HepG2 (cell line): ENCODE measurements around the gene CDC42EP5.

Experiments used
- ESRRA ChIP-seq: sonication (generic); formaldehyde crosslinking; IDR thresholded peaks from 2 replicates; pipeline ENCODE4 v1.5.1; 2020; ENCODE audit warnings: mild to moderate bottlenecking, low read depth, missing genetic modification reagents
- PAX8 ChIP-seq: sonication (generic); formaldehyde crosslinking; IDR thresholded peaks from 2 replicates; pipeline ENCODE4 v1.8.0; 2022; ENCODE audit warnings: mild to moderate bottlenecking, missing genetic modification reagents, borderline replicate concordance
- RFXAP ChIP-seq: sonication (generic); formaldehyde crosslinking; IDR thresholded peaks from 2 replicates; pipeline ENCODE4 v1.4.0; 2020; ENCODE audit warnings: missing genetic modification reagents, borderline replicate concordance
- SP1 ChIP-seq, 2 experiments: fragments of 450-650 bp in 1 of 2; sonication (generic) in 1 of 2; formaldehyde crosslinking in 1 of 2; IDR thresholded peaks; 2 replicates each; pipeline versions ENCODE4 v1.4.0 to v1.6.1; 2016 to 2020; ENCODE audit warnings: missing genetic modification reagents in 1 of 2
- ZNF792 ChIP-seq: IDR thresholded peaks from 2 replicates; pipeline ENCODE4 v1.6.1; 2016
- ZSCAN22 ChIP-seq: sonication (generic); formaldehyde crosslinking; IDR thresholded peaks from 2 replicates; pipeline ENCODE4 v1.4.0; 2020; ENCODE audit warnings: mild to moderate bottlenecking, missing genetic modification reagents
- TF ChIP-seq, protein P1 (sequence below): sonication (generic); formaldehyde crosslinking; IDR thresholded peaks from 2 replicates; pipeline ENCODE4 v1.4.0; 2020; ENCODE audit warnings: missing genetic modification reagents, mild to moderate bottlenecking, borderline replicate concordance
- TF ChIP-seq, protein P2 (sequence below): sonication (generic); formaldehyde crosslinking; IDR thresholded peaks from 2 replicates; pipeline ENCODE4 v1.4.0; 2020; ENCODE audit warnings: mild to moderate bottlenecking, missing genetic modification reagents
- TF ChIP-seq, protein P3 (sequence below): sonication (generic); formaldehyde crosslinking; IDR thresholded peaks from 2 replicates; pipeline ENCODE4 v1.4.0; 2020; ENCODE audit warnings: missing genetic modification reagents

DNA sequence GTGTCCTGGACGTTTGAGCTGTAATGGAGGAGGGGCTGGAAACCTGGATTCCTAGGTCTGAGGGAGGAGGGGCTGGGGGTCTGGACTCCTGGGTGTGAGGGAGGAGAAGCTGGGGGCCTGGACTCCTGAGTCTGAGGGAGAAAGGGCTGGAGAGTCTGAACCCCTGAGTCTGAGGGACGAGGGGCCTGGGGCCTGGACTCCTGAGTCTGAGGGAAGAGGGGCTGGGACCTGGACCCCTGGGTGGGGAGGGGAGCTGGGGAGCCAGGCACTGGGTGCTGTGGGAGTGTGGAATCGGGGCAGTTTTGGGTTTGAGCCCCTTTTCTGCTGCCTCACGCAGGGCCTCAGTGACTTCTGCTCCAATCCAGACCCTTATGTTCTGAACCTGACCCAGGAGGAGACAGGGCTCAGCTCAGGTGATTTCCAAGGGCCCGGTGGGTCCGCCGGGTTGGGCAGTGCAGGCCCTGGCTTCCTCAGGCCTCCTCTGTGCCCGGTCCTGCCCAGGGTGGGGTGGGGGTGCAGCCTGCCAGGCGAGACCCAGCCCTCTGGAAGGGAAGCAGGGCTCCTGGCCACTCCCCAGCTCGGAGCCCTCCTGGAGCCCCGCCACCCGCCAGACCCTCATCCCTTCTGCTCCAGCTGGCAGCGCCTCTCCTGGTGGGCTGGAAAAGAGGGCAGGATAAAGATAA, 43.4 kb downstream of the CDC42EP5 start:
- TF ChIP-seq SP1 (IDR thresholded peaks at IDR 0.05) = no peak
- no peak for TF ChIP-seq SP1 (CRISPR knock-in tag; IDR thresholded peaks at IDR 0.05)
- no peak for TF ChIP-seq ZSCAN22 (CRISPR knock-in tag)
- TF ChIP-seq PAX8 (CRISPR knock-in tag) = no peak
- no peak for TF ChIP-seq ESRRA (CRISPR knock-in tag)
- TF ChIP-seq ZNF792 (CRISPR knock-in tag) = no peak
- TF ChIP-seq, protein P1, sequence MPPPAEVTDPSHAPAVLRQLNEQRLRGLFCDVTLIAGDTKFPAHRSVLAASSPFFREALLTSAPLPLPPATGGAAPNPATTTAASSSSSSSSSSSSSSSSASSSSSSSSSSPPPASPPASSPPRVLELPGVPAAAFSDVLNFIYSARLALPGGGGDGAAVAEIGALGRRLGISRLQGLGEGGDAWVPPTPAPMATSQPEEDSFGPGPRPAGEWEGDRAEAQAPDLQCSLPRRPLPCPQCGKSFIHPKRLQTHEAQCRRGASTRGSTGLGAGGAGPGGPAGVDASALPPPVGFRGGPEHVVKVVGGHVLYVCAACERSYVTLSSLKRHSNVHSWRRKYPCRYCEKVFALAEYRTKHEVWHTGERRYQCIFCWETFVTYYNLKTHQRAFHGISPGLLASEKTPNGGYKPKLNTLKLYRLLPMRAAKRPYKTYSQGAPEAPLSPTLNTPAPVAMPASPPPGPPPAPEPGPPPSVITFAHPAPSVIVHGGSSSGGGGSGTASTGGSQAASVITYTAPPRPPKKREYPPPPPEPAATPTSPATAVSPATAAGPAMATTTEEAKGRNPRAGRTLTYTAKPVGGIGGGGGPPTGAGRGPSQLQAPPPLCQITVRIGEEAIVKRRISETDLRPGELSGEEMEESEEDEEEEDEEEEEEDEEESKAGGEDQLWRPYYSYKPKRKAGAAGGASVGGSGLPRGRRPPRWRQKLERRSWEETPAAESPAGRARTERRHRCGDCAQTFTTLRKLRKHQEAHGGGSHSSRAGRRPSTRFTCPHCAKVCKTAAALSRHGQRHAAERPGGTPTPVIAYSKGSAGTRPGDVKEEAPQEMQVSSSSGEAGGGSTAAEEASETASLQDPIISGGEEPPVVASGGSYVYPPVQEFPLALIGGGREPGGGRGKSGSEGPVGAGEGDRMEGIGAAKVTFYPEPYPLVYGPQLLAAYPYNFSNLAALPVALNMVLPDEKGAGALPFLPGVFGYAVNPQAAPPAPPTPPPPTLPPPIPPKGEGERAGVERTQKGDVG (CRISPR knock-in tag) = no peak
- TF ChIP-seq, protein P2, sequence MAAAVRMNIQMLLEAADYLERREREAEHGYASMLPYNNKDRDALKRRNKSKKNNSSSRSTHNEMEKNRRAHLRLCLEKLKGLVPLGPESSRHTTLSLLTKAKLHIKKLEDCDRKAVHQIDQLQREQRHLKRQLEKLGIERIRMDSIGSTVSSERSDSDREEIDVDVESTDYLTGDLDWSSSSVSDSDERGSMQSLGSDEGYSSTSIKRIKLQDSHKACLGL (CRISPR knock-in tag) = no peak
- TF ChIP-seq RFXAP = no peak
- TF ChIP-seq, protein P3, sequence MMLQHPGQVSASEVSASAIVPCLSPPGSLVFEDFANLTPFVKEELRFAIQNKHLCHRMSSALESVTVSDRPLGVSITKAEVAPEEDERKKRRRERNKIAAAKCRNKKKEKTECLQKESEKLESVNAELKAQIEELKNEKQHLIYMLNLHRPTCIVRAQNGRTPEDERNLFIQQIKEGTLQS (CRISPR knock-in tag) = no peak
